Measurements from ENCODE around the gene PIK3R5.

- TF ChIP-seq CTCF (IDR thresholded peaks at IDR 0.05) (no peak), POLR2A (IDR thresholded peaks at IDR 0.05) (no peak)
Measured at GRCh38 chr17:8967861-8968260, 2.4 kb upstream of the PIK3R5 start.

Data from lower leg skin (tissue), 3 donors.